Neural progenitor cell (in vitro differentiated cells): ENCODE data around the gene DMAP1. TPM values are rescaled to one million over a fixed set of nuclear protein-coding genes. Genes with fewer than 3 reads are reported as not detected.

ENCODE experiments used
- DNase-seq: peaks from one replicate; pipeline ENCODE4 v3.0.0-alpha.2; 2016; ENCODE audit warnings: low spot score
- H2AFZ ChIP-seq: fragments of 200-600 bp; sonication (generic); replicated peaks from 2 replicates; pipeline ENCODE4 v1.6.1; 2016; ENCODE audit warnings: antibody characterized with exemption
- H3F3A ChIP-seq: fragments of 200-600 bp; sonication (generic); 2 replicates; pipeline ENCODE4 v1.6.1; 2016; ENCODE audit warnings: antibody characterized with exemption, low read depth
- H3K27ac ChIP-seq: fragments of 200-600 bp; sonication (generic); 2 replicates; pipeline ENCODE4 v1.5.1; 2016; ENCODE audit warnings: mild to moderate bottlenecking
- H3K27me3 ChIP-seq: fragments of 200-600 bp; sonication (generic); 2 replicates; pipeline ENCODE4 v1.6.1; 2016; ENCODE audit warnings: mild to moderate bottlenecking, moderate library complexity
- H3K36me3 ChIP-seq: fragments of 200-600 bp; sonication (generic); 2 replicates; pipeline ENCODE4 v1.5.1; 2016
- H3K4me1 ChIP-seq: fragments of 200-600 bp; sonication (generic); 2 replicates; pipeline ENCODE4 v1.6.1; 2016; ENCODE audit warnings: mixed run types
- H3K4me2 ChIP-seq: fragments of 200-600 bp; sonication (generic); 2 replicates; pipeline ENCODE4 v1.6.1; 2016
- H3K4me3 ChIP-seq: fragments of 200-600 bp; sonication (generic); 2 replicates; pipeline ENCODE4 v1.5.1; 2016
- H3K79me2 ChIP-seq: fragments of 200-600 bp; sonication (generic); 2 replicates; pipeline ENCODE4 v1.6.1; 2016; ENCODE audit warnings: low read depth
- H3K9ac ChIP-seq: fragments of 200-600 bp; sonication (generic); 2 replicates; pipeline ENCODE4 v1.6.1; 2016
- H3K9me3 ChIP-seq: fragments of 200-600 bp; sonication (generic); 2 replicates; pipeline ENCODE4 v1.5.1; 2016; ENCODE audit warnings: low read depth
- H4K20me1 ChIP-seq: fragments of 200-600 bp; sonication (generic); 2 replicates; pipeline ENCODE4 v1.6.1; 2016; ENCODE audit warnings: low read depth
- H3K27ac Mint-ChIP-seq: 3 replicates; pipeline ENCODE4 v1.8.0; 2021; ENCODE audit warnings: mixed read lengths
- H3K27me3 Mint-ChIP-seq: 2 replicates; pipeline ENCODE4 v1.8.0; 2022; ENCODE audit warnings: low read depth, mild to moderate bottlenecking, inconsistent platforms, moderate library complexity, mixed read lengths; ENCODE audit not compliant: insufficient read depth
- H3K36me3 Mint-ChIP-seq: 3 replicates; pipeline ENCODE4 v1.8.0; 2021; ENCODE audit warnings: mixed read lengths
- H3K4me1 Mint-ChIP-seq: 3 replicates; pipeline ENCODE4 v1.8.0; 2021; ENCODE audit warnings: mixed read lengths
- H3K4me3 Mint-ChIP-seq: 3 replicates; pipeline ENCODE4 v1.8.0; 2021; ENCODE audit warnings: mild to moderate bottlenecking, moderate library complexity, mixed read lengths
- H3K9me3 Mint-ChIP-seq: 3 replicates; pipeline ENCODE4 v1.8.0; 2020; ENCODE audit warnings: mixed read lengths
- EZH2 ChIP-seq: fragments of 200-600 bp; sonication (generic); IDR thresholded peaks from 2 replicates; pipeline ENCODE4 v1.6.1; 2017; ENCODE audit warnings: antibody characterized with exemption, mild to moderate bottlenecking, moderate library complexity
- EZH2phosphoT487 ChIP-seq: fragments of 200-600 bp; sonication (generic); IDR thresholded peaks from 2 replicates; pipeline ENCODE4 v1.6.1; 2017; ENCODE audit warnings: antibody characterized with exemption
- total RNA-seq: library from RNA; depleted of rRNA; stranded (reverse); fragments of >200 nt; gene quantifications from 2 replicates; pipeline ENCODE4 v1.2.3, GENCODE V29; 2015; ENCODE audit warnings: low replicate concordance
- TF ChIP-seq, protein P1 (sequence below): fragments of 200-600 bp; sonication (generic); IDR thresholded peaks from 2 replicates; pipeline ENCODE4 v1.5.1; 2017; ENCODE audit warnings: antibody characterized with exemption, mild to moderate bottlenecking

Gene DMAP1
- total RNA-seq, 1 donor from 2014 or later = 22.3 TPM

DNA sequence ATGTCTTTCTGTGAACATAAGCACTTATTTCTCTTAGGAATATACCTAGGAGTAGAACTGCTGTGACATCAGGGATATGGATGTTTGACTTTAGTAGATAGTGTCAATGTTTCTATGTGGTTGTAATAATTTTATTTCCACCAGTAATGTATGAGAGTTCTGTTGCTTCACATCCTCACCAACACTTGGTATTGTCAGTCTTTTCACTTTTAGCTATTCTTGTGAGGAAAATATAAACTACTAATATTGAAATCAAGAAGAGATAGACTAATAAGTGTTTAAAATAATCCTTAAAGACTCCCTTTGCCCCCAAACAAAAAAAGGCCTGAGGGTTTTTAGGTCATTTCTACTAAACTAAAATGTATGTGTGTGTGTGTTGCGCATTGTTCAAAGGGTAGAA lies 2.7 kb upstream of the DMAP1 start:
- H2AFZ ChIP-seq = no peak overlapping the region
- no peak for TF ChIP-seq EZH2
- TF ChIP-seq, protein P1, sequence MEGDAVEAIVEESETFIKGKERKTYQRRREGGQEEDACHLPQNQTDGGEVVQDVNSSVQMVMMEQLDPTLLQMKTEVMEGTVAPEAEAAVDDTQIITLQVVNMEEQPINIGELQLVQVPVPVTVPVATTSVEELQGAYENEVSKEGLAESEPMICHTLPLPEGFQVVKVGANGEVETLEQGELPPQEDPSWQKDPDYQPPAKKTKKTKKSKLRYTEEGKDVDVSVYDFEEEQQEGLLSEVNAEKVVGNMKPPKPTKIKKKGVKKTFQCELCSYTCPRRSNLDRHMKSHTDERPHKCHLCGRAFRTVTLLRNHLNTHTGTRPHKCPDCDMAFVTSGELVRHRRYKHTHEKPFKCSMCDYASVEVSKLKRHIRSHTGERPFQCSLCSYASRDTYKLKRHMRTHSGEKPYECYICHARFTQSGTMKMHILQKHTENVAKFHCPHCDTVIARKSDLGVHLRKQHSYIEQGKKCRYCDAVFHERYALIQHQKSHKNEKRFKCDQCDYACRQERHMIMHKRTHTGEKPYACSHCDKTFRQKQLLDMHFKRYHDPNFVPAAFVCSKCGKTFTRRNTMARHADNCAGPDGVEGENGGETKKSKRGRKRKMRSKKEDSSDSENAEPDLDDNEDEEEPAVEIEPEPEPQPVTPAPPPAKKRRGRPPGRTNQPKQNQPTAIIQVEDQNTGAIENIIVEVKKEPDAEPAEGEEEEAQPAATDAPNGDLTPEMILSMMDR = no peak
- Mint-ChIP-seq H3K4me1 (peaks cover 11% of the 10 kb centered on the region), H3K9me3 (no peaks in the 10 kb centered on the region), H3K27me3 (peaks cover 2% of the 10 kb centered on the region), H3K27ac (no peak overlapping the region), H3K4me3 (no peak overlapping the region), H3K36me3 (peaks cover 4% of the 10 kb centered on the region)
- H3F3A ChIP-seq = no peaks in the 10 kb centered on the region
- H3K27me3 ChIP-seq = no peaks in the 10 kb centered on the region
- H3K79me2 ChIP-seq = peaks cover 5% of the 10 kb centered on the region
- peaks cover 7% of the 10 kb centered on the region for H4K20me1 ChIP-seq
- no peak for DNase-seq
- H3K9me3 ChIP-seq = no peaks in the 10 kb centered on the region
- no peak overlapping the region for H3K27ac ChIP-seq
- no peak overlapping the region for H3K4me3 ChIP-seq
- no peaks in the 10 kb centered on the region for H3K36me3 ChIP-seq
- peaks cover 5% of the 10 kb centered on the region for H3K4me1 ChIP-seq
- H3K9ac ChIP-seq = no peak overlapping the region
- no peak overlapping the region for H3K4me2 ChIP-seq

DNA sequence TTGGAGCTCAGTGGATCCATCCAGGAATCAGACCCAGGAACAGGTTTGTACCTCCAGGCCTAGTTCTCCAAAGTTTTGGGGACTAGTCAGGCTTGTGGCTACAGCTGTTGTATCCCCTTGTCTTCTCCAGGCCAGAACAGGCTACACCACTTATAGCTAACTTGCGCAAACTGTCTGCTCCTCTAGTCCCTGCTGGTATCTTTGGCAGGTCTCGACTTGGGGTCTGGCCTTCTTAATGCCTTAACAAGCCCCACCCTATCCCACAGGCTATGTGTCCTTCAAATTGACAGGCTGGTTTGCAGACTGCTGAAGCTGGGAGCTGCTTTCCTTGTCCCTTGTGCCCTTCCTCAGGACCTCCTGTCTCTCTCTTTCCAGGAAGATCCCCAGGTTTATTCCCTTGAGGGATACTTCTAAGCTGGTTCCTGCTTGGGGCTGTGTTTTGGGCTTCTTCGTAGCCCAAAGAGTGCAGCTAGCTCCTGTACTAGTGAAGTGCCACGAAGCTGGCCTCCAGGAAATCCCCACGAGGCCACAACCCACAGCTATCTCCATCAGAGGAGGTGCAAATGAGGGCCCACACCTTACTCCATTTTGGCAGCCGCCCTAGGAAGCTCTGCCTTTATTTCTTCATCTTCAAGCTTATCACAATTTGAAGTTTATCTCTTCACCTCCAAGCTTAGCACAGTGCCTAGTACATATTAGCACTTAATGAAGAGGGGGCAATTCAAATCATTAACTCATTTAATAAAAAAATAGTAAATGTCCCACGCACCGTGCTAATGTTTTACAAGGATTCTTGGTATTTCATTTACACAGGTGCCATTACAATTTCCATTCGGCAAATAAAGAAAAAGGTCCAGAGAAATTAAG lies 683 bp upstream of the DMAP1 start:
- H3K36me3 ChIP-seq = no peaks in the 10 kb centered on the region
- H4K20me1 ChIP-seq = peaks cover 7% of the 10 kb centered on the region
- Mint-ChIP-seq H3K4me1 (peaks cover 11% of the 10 kb centered on the region), H3K36me3 (peaks cover 4% of the 10 kb centered on the region), H3K4me3 (peak overlapping the region; percentile 88), H3K27me3 (peaks cover 2% of the 10 kb centered on the region), H3K27ac (peak overlapping the region; percentile 94), H3K9me3 (no peaks in the 10 kb centered on the region)
- H3K4me2 ChIP-seq = peak overlapping the region; percentile 91
- DNase-seq = no peak
- peaks cover 5% of the 10 kb centered on the region for H3K79me2 ChIP-seq
- H3K27ac ChIP-seq = no peak overlapping the region
- no peaks in the 10 kb centered on the region for H3K27me3 ChIP-seq
- peaks cover 5% of the 10 kb centered on the region for H3K4me1 ChIP-seq
- H3K4me3 ChIP-seq = peak overlapping the region; percentile 81
- no peaks in the 10 kb centered on the region for H3K9me3 ChIP-seq
- peak overlapping the region; percentile 93 for H2AFZ ChIP-seq
- TF ChIP-seq, protein P1 = no peak
- TF ChIP-seq EZH2phosphoT487 (no peak), EZH2 (no peak)
- H3F3A ChIP-seq = peaks cover 9% of the 10 kb centered on the region
- no peak overlapping the region for H3K9ac ChIP-seq

DNA sequence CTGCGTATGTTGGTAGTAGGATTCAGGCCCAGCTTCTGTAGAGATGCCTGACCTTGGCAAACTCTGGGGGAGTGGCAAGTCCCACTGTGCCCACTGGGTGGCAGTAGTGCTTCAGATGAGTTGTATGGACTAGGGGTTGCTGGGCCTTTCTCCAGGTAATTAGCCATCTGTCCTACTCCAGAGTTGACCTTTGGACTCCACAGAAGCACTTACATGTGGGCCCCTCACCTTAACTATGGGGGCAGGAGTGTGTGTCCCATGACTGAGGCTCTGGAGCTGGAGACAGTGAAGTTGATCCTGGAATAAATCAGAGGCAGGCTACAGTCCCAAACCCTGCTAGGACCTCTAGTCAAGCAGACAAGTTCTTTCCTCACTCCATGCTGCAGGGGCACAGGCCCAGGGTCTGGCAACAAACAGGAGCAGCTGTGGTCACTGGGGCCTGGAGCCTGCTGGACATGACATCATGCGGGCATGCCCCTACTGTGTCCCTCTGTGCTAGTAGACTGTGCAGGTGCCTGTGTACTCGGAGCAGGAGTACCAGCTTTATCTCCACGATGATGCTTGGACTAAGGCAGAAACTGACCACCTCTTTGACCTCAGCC lies 4.6 kb downstream of the DMAP1 start:
- H3K27ac Mint-ChIP-seq = no peak overlapping the region

More for the DNA sequence above, 4.6 kb downstream of the DMAP1 start:
- DNase-seq = peak; percentile 81
- peaks cover 2% of the 10 kb centered on the region for H3K4me1 ChIP-seq
- Mint-ChIP-seq H3K4me1 (peaks cover 10% of the 10 kb centered on the region), H3K9me3 (no peaks in the 10 kb centered on the region), H3K4me3 (no peak overlapping the region), H3K36me3 (peaks cover 16% of the 10 kb centered on the region), H3K27me3 (peaks cover 2% of the 10 kb centered on the region)
- TF ChIP-seq EZH2 = no peak
- TF ChIP-seq, protein P1 = peak; percentile 84
- no peak overlapping the region for H3K4me2 ChIP-seq
- no peaks in the 10 kb centered on the region for H3K36me3 ChIP-seq
- H3F3A ChIP-seq = peaks cover 14% of the 10 kb centered on the region
- no peak overlapping the region for H3K9ac ChIP-seq
- H3K9me3 ChIP-seq = no peaks in the 10 kb centered on the region
- no peak overlapping the region for H3K27ac ChIP-seq
- H3K79me2 ChIP-seq = peaks cover 5% of the 10 kb centered on the region
- H2AFZ ChIP-seq = no peak overlapping the region
- no peaks in the 10 kb centered on the region for H3K27me3 ChIP-seq
- no peak overlapping the region for H3K4me3 ChIP-seq
- peaks cover 7% of the 10 kb centered on the region for H4K20me1 ChIP-seq
